ENCODE measurements around the gene UPP2. TPM values are rescaled to one million over a fixed set of nuclear protein-coding genes. Genes with fewer than 3 reads are reported as not detected.

The UPP2 gene
- total RNA-seq, 1 experiment from 2014 or later, result not detected

- no peaks in the 10 kb centered on the region for H3K4me1 ChIP-seq (ENCODE audit: control insufficient read depth, insufficient read depth, low read length)
- intact Hi-C loops (cut with micrococcal nuclease; ENCODE audit: unreplicated experiment) (no loop called here), in situ Hi-C loops (cut with HindIII; ENCODE audit: low pct_unique_long_range_greater_than_20kb, low sequenced_read_pairs) (no loop called here)
- H3K36me3 ChIP-seq (ENCODE audit: control insufficient read depth, insufficient read depth, low read length), result no peaks in the 10 kb centered on the region
- no peaks in the 10 kb centered on the region for H3K27me3 ChIP-seq (ENCODE audit: control insufficient read depth, insufficient read depth, low read length)
- no peak overlapping the region for H3K27ac ChIP-seq (ENCODE audit: low read length)
- no peaks in the 10 kb centered on the region for H3K9me3 ChIP-seq (ENCODE audit: control insufficient read depth, insufficient read depth, low read depth, low read length)
- POLR2A ChIA-PET, result no interaction called here
- DNase-seq (ENCODE audit: low read depth, low spot score) (no peak), ATAC-seq (no peak)
- no TSS peak for BruUV-seq (replicated peaks)
- no peak overlapping the region for H3K4me3 ChIP-seq (ENCODE audit: low read depth in 2 of 2, low read length in 2 of 2)
- TF ChIP-seq REST (IDR thresholded peaks at IDR 0.05; ENCODE audit: insufficient read depth in 1 of 2, low read depth in 2 of 2, low read length in 1 of 2) (no peak), POLR2AphosphoS5 (IDR thresholded peaks at IDR 0.05; ENCODE audit: low read depth, low read length) (no peak), TCF7L2 (IDR thresholded peaks at IDR 0.05; ENCODE audit: low read depth, low read length) (no peak), CTCF (IDR thresholded peaks at IDR 0.05) (no peak), SIN3A (IDR thresholded peaks at IDR 0.05; ENCODE audit: borderline replicate concordance, insufficient read depth, low read depth, low read length) (no peak)
- CTCF ChIA-PET, result no interaction called here
Observed at GRCh38 chr2:158153270-158154015, 51.8 kb downstream of the UPP2 start.

GRCh38 chr2:158154596-158154995 is 52.9 kb downstream of the UPP2 start:
- Histone ChIP-seq H3K27ac (ENCODE audit: low read length) (no peak overlapping the region), H3K9me3 (ENCODE audit: control insufficient read depth, insufficient read depth, low read depth, low read length) (no peaks in the 10 kb centered on the region), H3K4me3 (ENCODE audit: low read depth in 2 of 2, low read length in 2 of 2) (no peak overlapping the region), H3K27me3 (ENCODE audit: control insufficient read depth, insufficient read depth, low read length) (no peaks in the 10 kb centered on the region), H3K36me3 (ENCODE audit: control insufficient read depth, insufficient read depth, low read length) (no peaks in the 10 kb centered on the region), H3K4me1 (ENCODE audit: control insufficient read depth, insufficient read depth, low read length) (no peaks in the 10 kb centered on the region)
- intact Hi-C loops (cut with micrococcal nuclease; ENCODE audit: unreplicated experiment) (no loop called here), in situ Hi-C loops (cut with HindIII; ENCODE audit: low pct_unique_long_range_greater_than_20kb, low sequenced_read_pairs) (no loop called here)
- ChIA-PET CTCF (no interaction called here), POLR2A (no interaction called here)
- no TSS peak for BruUV-seq (replicated peaks)
- ATAC-seq (no peak), DNase-seq (ENCODE audit: low read depth, low spot score) (no peak)
- no peak for TF ChIP-seq SIN3A (IDR thresholded peaks at IDR 0.05; ENCODE audit: borderline replicate concordance, insufficient read depth, low read depth, low read length)
- TF ChIP-seq POLR2AphosphoS5 (IDR thresholded peaks at IDR 0.05; ENCODE audit: low read depth, low read length), result no peak
- no peak for TF ChIP-seq CTCF (IDR thresholded peaks at IDR 0.05)
- TF ChIP-seq REST (IDR thresholded peaks at IDR 0.05; ENCODE audit: insufficient read depth in 1 of 2, low read depth in 2 of 2, low read length in 1 of 2), result no peak
- no peak for TF ChIP-seq TCF7L2 (IDR thresholded peaks at IDR 0.05; ENCODE audit: low read depth, low read length)
